Measurements from ENCODE around the gene TMEM106C. TPM values are rescaled to one million over a fixed set of nuclear protein-coding genes. Genes with fewer than 3 reads are reported as not detected.

TMEM106C gene
- polyA plus RNA-seq, 1 donor (not counting 4 experiments of a cell fraction or from before 2014, with no cell fraction given): 134 TPM

DNA sequence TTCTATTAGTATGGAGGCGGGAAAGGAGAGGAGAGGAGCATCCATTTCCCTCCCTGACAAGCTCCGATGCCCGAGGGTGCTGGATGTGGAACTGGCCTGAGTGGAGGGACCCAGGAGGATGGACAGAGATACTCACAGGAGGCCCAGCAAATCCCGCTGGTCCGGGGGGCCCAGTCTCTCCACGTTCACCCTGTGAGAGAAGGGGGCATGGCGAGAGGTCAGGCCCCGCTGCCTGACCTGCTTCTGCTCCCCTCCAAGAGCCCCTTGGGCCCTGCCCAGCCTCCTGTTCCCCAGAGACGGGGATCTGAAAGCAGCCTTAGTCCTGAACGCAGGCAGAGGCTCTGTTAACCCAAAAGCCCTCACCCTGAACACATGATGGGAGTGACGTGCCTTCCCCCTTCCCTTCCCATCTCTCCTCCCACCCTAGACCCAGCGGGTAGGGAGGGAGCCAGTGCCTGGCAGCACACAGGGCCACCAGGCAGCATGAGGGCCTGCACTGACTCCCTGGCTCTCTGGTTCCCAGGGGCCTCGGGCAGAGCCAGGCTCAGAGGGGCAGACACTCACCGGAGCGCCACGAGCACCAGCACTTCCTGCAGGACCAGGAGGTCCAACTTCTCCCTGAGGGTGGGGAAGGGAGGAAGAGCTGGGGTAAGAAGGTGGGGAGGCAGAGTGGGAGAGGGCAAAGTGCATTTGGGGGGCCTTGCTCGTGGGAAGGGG lies 17.5 kb downstream of the TMEM106C start:
- Histone ChIP-seq H3K4me3 (ENCODE audit: control insufficient read depth in 2 of 3, extremely low read depth in 1 of 3, insufficient read depth in 2 of 3, low read depth in 1 of 3, low read length in 3 of 3) (no peak overlapping the region), H3K9ac (ENCODE audit: control insufficient read depth, extremely low read depth, insufficient read depth, low read length) (no peak overlapping the region), H3K36me3 (ENCODE audit: control insufficient read depth in 2 of 2, extremely low read depth in 1 of 2, insufficient read depth in 2 of 2, low read length in 2 of 2) (no peaks in the 10 kb centered on the region), H3K27ac (ENCODE audit: control insufficient read depth, insufficient read depth, low read length) (no peak overlapping the region), H2AFZ (ENCODE audit: control insufficient read depth, low read length) (no peak overlapping the region), H3K9me1 (ENCODE audit: control insufficient read depth, extremely low read depth, insufficient read depth, low read length) (no peaks in the 10 kb centered on the region), H3K9me3 (ENCODE audit: control insufficient read depth, low read depth, low read length) (no peaks in the 10 kb centered on the region), H4K20me1 (ENCODE audit: control insufficient read depth, extremely low read depth, insufficient read depth, low read length) (peaks cover 3% of the 10 kb centered on the region), H3K4me1 (ENCODE audit: control insufficient read depth, extremely low read depth, insufficient read depth, low read length) (peaks cover 6% of the 10 kb centered on the region), H3K79me2 (ENCODE audit: control insufficient read depth, insufficient read depth, low read length) (no peaks in the 10 kb centered on the region), H3K27me3 (ENCODE audit: control insufficient read depth, extremely low read depth, insufficient read depth, low read length) (peaks cover 36% of the 10 kb centered on the region), H3K4me2 (ENCODE audit: control insufficient read depth, extremely low read depth, insufficient read depth, low read depth, low read length) (no peak overlapping the region)
- dilution Hi-C loops (cut with MboI; ENCODE audit: extremely low pct_ligation_motif_present, low sequenced_read_pairs): no loop called here
- DNase-seq (ENCODE audit: low read depth, low spot score) (no peak), FAIRE-seq (no peak)
- TF ChIP-seq, protein P1, sequence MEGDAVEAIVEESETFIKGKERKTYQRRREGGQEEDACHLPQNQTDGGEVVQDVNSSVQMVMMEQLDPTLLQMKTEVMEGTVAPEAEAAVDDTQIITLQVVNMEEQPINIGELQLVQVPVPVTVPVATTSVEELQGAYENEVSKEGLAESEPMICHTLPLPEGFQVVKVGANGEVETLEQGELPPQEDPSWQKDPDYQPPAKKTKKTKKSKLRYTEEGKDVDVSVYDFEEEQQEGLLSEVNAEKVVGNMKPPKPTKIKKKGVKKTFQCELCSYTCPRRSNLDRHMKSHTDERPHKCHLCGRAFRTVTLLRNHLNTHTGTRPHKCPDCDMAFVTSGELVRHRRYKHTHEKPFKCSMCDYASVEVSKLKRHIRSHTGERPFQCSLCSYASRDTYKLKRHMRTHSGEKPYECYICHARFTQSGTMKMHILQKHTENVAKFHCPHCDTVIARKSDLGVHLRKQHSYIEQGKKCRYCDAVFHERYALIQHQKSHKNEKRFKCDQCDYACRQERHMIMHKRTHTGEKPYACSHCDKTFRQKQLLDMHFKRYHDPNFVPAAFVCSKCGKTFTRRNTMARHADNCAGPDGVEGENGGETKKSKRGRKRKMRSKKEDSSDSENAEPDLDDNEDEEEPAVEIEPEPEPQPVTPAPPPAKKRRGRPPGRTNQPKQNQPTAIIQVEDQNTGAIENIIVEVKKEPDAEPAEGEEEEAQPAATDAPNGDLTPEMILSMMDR (optimal IDR thresholded peaks at IDR 0.05 in 1 of 3, IDR thresholded peaks at IDR 0.05 in 1 of 3, conservative IDR thresholded peaks at IDR 0.05 in 1 of 3; ENCODE audit: extremely low read depth in 1 of 3, insufficient read depth in 2 of 3, low read length in 3 of 3): no peak
- no peak for TF ChIP-seq EZH2 (IDR thresholded peaks at IDR 0.05; ENCODE audit: low read length)

DNA sequence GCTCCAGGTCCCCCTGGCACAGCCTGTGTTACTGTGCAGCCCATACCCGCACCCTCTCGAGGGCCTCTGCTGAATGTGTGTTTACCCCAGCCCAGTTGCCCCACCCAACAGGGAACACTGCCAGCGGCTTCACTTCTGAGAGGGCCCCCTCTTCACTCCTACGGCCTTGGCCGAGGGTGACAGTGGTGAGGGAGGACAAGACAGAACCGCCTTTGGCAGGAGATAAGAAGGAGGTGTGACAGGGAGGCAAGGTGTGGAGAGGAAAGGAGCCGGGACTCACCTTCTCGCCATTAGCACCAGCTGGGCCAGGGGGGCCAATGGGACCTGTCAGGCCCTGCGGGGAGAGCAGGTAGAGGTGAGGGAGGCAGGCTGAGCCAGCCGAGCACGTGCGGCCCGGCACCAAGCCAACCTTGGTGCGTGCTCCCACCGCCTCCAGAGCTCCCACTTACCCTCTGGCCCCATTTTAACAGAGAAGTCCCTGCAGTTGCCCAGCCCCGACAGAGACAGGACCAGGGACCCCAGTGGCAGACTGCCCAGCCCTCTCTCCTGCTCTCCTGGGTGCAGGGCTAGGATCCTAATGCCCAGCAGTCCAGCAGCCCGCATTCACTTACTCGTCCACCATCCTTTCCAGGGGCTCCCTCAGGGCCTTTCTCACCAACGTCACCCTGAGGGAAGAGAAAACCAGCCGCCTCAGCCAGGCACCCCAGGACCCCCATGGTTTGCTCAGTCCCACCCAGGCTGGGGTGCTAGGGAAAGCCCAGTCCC lies 18.3 kb downstream of the TMEM106C start:
- DNase-seq (ENCODE audit: low read depth, low spot score): no peak
- Histone ChIP-seq H3K27me3 (ENCODE audit: control insufficient read depth, extremely low read depth, insufficient read depth, low read length) (peaks cover 36% of the 10 kb centered on the region), H3K27ac (ENCODE audit: control insufficient read depth, insufficient read depth, low read length) (no peak overlapping the region), H3K4me3 (ENCODE audit: control insufficient read depth in 2 of 3, extremely low read depth in 1 of 3, insufficient read depth in 2 of 3, low read depth in 1 of 3, low read length in 3 of 3) (no peak overlapping the region), H3K9ac (ENCODE audit: control insufficient read depth, extremely low read depth, insufficient read depth, low read length) (no peak overlapping the region), H4K20me1 (ENCODE audit: control insufficient read depth, extremely low read depth, insufficient read depth, low read length) (peaks cover 3% of the 10 kb centered on the region), H3K79me2 (ENCODE audit: control insufficient read depth, insufficient read depth, low read length) (no peaks in the 10 kb centered on the region), H3K9me1 (ENCODE audit: control insufficient read depth, extremely low read depth, insufficient read depth, low read length) (no peaks in the 10 kb centered on the region), H3K4me1 (ENCODE audit: control insufficient read depth, extremely low read depth, insufficient read depth, low read length) (peaks cover 6% of the 10 kb centered on the region), H3K4me2 (ENCODE audit: control insufficient read depth, extremely low read depth, insufficient read depth, low read depth, low read length) (no peak overlapping the region), H3K9me3 (ENCODE audit: control insufficient read depth, low read depth, low read length) (no peaks in the 10 kb centered on the region), H2AFZ (ENCODE audit: control insufficient read depth, low read length) (no peak overlapping the region), H3K36me3 (ENCODE audit: control insufficient read depth in 2 of 2, extremely low read depth in 1 of 2, insufficient read depth in 2 of 2, low read length in 2 of 2) (no peaks in the 10 kb centered on the region)
- FAIRE-seq: no peak
- dilution Hi-C loops (cut with MboI; ENCODE audit: extremely low pct_ligation_motif_present, low sequenced_read_pairs): no loop called here
- no peak for TF ChIP-seq EZH2 (IDR thresholded peaks at IDR 0.05; ENCODE audit: low read length)
- TF ChIP-seq, protein P1 (optimal IDR thresholded peaks at IDR 0.05 in 1 of 3, IDR thresholded peaks at IDR 0.05 in 1 of 3, conservative IDR thresholded peaks at IDR 0.05 in 1 of 3; ENCODE audit: extremely low read depth in 1 of 3, insufficient read depth in 2 of 3, low read length in 3 of 3): no peak

Data from keratinocyte (primary cell).